HG02885 (cell line): ENCODE data around the gene MEIS1.
"Not testable (repeated sequence)": the region's sequence is repeated elsewhere in the genome, so short reads cannot be mapped to it uniquely, and the experiment has no call there.

Source experiments
- ATAC-seq: cut with Tn5 transposase; IDR thresholded peaks from one replicate; pipeline ENCODE4 v1.9.1; 2021; ENCODE audit warnings: mild to moderate bottlenecking; ENCODE audit not compliant: unreplicated experiment, poor library complexity

The MEIS1 gene

GRCh38 chr2:66463206-66463755, 28.4 kb downstream of the MEIS1 start:
- no peak for ATAC-seq

- no peak for ATAC-seq
These were observed 30.2 kb downstream of the MEIS1 start for GRCh38 chr2:66464930-66465637.

DNA sequence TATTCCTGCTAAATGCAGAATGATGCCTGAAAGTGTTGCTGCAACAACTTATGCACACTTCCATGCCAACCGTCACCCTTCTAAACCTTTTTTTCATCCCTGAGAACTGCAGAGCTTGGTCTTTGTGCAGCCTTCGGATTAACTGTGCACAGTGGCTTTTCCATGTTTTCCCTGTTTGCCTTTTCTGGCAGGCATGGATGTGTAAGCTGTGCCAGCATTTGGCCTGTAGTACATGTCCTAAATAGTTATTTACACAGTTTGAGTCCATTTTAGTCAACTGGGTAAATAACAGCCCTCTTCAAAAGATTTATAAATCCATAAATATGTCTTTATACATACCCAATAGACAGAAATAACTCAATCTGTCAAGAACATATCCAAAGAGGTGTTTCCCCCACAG, 31.5 kb downstream of the MEIS1 start:
- ATAC-seq: no peak

DNA sequence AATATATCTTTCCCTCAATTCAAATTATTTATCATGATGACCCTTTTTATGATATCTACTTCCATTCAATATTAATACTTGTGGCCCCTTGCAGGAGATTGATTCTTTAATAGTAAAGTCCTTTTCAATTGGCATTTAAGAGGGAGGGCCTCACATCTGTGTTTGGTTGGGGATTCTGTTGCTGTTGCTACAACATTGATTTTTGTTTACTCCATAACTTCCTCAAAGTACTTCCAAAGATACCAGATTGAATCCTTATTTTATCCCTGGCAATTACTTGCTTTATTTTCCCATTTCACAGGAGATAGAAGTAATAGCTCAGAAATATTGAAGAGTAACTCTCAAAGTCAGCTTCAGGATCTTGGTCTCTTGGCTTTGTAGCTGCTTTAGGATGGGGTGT, 32.8 kb downstream of the MEIS1 start:
- ATAC-seq: no peak

DNA sequence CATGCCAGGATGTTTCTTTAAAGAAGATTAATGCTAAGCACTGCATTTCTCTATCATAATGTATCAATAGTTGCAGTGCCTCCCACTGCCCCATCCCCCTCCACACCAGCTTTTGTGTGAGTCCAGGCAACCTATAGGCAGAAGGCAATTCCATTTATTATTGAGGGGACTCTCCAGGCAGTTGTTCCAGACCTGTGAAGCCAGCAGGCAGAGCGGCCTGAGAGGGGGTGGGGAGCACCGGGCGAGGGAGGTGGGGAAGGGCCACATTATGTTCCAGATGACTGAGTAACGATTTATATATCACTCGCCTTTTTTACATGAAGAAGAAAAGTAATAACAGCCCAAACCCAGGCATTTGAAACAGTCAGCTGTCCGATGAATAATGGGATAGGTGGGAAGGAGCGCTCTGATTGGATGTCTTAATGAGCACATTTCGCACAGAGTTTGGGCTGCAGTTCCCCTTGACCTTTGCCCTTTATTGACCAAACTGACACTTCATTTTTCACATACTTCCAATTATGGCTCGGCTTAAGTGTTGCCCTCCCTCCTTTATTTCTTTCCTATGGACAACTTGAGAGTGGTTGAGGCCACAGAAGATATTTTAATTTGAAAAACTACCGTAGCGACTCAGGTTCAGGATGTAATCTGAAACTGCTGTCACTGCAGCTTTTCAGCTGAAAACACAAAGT, 34.4 kb downstream of the MEIS1 start:
- no peak for ATAC-seq

GRCh38 chr2:66470199-66470598, 35.3 kb downstream of the MEIS1 start:
- ATAC-seq: no peak

GRCh38 chr2:66472225-66472843, 37.4 kb downstream of the MEIS1 start:
- ATAC-seq: no peak

- ATAC-seq: no peak
These were observed 42.4 kb downstream of the MEIS1 start for GRCh38 chr2:66477135-66477842.

- ATAC-seq: no peak
These were observed 43.4 kb downstream of the MEIS1 start for GRCh38 chr2:66478299-66478698.

GRCh38 chr2:66478731-66479316, 43.9 kb downstream of the MEIS1 start:
- no peak for ATAC-seq

- ATAC-seq: no peak
These were observed 46.2 kb downstream of the MEIS1 start for GRCh38 chr2:66481100-66481549.

- not testable (repeated sequence) for ATAC-seq
These were observed 50.3 kb downstream of the MEIS1 start for GRCh38 chr2:66485252-66485651.

DNA sequence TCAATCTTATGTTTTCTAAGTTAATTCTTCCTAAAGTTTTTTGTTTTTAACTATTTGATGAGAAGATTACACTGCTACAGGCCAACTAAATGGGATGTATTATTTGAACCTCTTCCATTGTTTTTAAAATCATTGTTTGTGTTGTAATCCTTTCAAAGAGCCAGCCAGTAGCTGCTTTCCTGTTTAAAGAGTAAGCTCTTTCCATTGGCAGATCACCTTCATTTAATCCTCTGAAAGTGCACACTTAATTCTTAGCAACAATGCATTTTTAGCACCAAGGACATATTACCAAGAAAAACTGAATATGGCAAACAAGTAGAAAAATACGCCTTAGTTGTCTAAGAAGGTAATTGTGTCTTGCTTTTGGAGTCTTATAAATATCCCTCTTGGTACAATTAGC, 54.0 kb downstream of the MEIS1 start:
- ATAC-seq: no peak

GRCh38 chr2:66489436-66489835, 54.5 kb downstream of the MEIS1 start:
- ATAC-seq: no peak

GRCh38 chr2:66490588-66491001, 55.7 kb downstream of the MEIS1 start:
- no peak for ATAC-seq

GRCh38 chr2:66494708-66495107, 59.8 kb downstream of the MEIS1 start:
- no peak for ATAC-seq

DNA sequence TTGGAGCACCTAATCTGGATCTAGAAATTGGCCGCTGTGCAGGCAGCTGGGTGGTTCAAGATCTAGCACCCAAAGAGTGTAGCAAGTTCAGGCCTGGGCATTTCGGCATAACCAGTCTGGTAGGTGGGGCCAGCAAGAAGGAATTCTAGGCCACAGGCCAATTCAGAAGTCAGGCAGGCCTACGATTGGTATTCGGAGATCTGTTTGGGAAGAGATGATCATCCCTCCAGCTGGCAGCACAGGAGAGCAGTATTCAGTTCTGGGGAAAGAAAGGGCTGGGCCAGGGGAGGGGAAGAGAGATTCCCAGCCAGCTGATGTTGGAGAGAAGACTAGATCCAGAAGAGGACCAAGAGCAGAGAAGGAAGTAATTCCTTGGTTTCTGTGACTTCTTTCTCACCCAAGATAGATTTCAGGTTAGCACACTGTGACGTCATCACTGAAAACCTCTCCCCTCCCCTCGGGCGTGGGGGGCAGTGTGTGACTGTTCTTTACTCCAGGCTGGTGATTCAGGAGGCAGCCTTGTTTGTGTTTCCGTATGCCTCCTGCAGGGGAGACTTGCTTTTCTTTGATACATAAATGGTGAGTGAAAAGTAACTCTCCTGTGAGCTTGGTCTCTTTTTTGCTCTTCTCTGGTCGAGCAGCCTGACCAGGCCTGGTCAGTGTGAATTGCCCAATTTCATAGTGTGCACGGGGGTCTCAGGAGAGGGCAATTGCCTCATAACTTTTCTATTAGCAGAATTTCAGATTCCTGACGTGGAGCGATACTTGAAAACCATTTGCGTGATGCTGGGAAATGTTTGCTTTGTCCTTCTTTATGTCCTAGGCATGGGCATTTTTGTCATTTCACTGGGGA, 61.1 kb downstream of the MEIS1 start:
- no peak for ATAC-seq

- ATAC-seq: no peak
These were observed 61.9 kb downstream of the MEIS1 start for GRCh38 chr2:66496670-66497420.
